Esophagus squamous epithelium (tissue), 5 donors: ENCODE data around the gene ERAL1. TPM values are rescaled to one million over a fixed set of nuclear protein-coding genes. Genes with fewer than 3 reads are reported as not detected.

Experiments used
- DNase-seq: peaks from one replicate; lab custom pipeline; 2025; lab: John Stamatoyannopoulos, UW
- H3K27ac ChIP-seq, 4 donors: fragments of 200-600 bp; sonication (generic); one replicate each; pipeline ENCODE4 v1.5.1; 2016 to 2019; ENCODE audit warnings: mild to moderate bottlenecking in 1 of 4
- H3K27me3 ChIP-seq, 4 donors: fragments of 200-600 bp; sonication (generic); 1 replicate in 3 of 4; 2 replicates in 1 of 4; pipeline versions ENCODE4 v1.5.1 to v1.6.0; 2017 to 2021; ENCODE audit warnings: antibody characterized with exemption in 1 of 4
- H3K36me3 ChIP-seq, 3 donors: fragments of 200-600 bp; sonication (generic); one replicate each; pipeline ENCODE4 v1.5.1; 2016 to 2019
- H3K4me1 ChIP-seq, 3 donors: fragments of 200-600 bp; sonication (generic); one replicate each; pipeline ENCODE4 v1.5.1; 2017 to 2019
- H3K4me3 ChIP-seq, 4 donors: fragments of 200-600 bp; sonication (generic); 1 replicate in 3 of 4; 2 replicates in 1 of 4; pipeline ENCODE4 v1.5.1; 2016 to 2019; ENCODE audit warnings: mild to moderate bottlenecking in 2 of 4, moderate library complexity in 1 of 4
- H3K9me3 ChIP-seq, 3 donors: fragments of 200-600 bp; sonication (generic); one replicate each; pipeline ENCODE4 v1.5.1; 2016 to 2019
- POLR2A ChIP-seq, 4 donors: fragments of 450-650 bp; IDR thresholded peaks; one replicate each; pipeline ENCODE4 v1.6.1; 2017; ENCODE audit warnings: antibody characterized with exemption in 4 of 4, mild to moderate bottlenecking in 4 of 4, moderate library complexity in 3 of 4
- WGBS, 2 donors: methylation state at CpG; one replicate each; pipeline ENCODE4 v1.1.5; 2018; 5-methylcytosine and 5-hydroxymethylcytosine counted together
- intact Hi-C: fragments of 100-400 bp; cut with DNase I; formaldehyde crosslinking; loops from one replicate; pipeline ENCODE4 v1.15.0; 2022
- total RNA-seq, 4 donors: library from RNA; depleted of rRNA; stranded (reverse); fragments of >200 nt; gene quantifications; one replicate each; pipeline ENCODE4 v1.1.0, GENCODE V29; 2016
- TF ChIP-seq, protein P1 (sequence below), 6 experiments: fragments of 450-650 bp in 4 of 6; fragments of 200-600 bp in 2 of 6; sonication (generic) in 2 of 6; IDR thresholded peaks; one replicate each; pipeline ENCODE4 v1.5.1; 2016 to 2019; ENCODE audit warnings: antibody characterized with exemption in 6 of 6, mild to moderate bottlenecking in 4 of 6, moderate library complexity in 4 of 6
- donor health status: DM: yes; HTN: yes; CAD: no.

The ERAL1 gene
- total RNA-seq, 4 donors from 2014 or later: 24.7 to 41.6 (median 37.8) TPM

- intact Hi-C loops: no loop called here
- H3K27me3 ChIP-seq: no peaks in the 10 kb centered on the region
- 71 to 100% methylated on average over 2 of the region's 3 CpGs for WGBS, 2 donors
- no peak for TF ChIP-seq POLR2A (IDR thresholded peaks at IDR 0.05)
- TF ChIP-seq, protein P1, sequence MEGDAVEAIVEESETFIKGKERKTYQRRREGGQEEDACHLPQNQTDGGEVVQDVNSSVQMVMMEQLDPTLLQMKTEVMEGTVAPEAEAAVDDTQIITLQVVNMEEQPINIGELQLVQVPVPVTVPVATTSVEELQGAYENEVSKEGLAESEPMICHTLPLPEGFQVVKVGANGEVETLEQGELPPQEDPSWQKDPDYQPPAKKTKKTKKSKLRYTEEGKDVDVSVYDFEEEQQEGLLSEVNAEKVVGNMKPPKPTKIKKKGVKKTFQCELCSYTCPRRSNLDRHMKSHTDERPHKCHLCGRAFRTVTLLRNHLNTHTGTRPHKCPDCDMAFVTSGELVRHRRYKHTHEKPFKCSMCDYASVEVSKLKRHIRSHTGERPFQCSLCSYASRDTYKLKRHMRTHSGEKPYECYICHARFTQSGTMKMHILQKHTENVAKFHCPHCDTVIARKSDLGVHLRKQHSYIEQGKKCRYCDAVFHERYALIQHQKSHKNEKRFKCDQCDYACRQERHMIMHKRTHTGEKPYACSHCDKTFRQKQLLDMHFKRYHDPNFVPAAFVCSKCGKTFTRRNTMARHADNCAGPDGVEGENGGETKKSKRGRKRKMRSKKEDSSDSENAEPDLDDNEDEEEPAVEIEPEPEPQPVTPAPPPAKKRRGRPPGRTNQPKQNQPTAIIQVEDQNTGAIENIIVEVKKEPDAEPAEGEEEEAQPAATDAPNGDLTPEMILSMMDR (IDR thresholded peaks at IDR 0.05): no peak
- no peak overlapping the region for H3K4me3 ChIP-seq
- peaks cover 24 to 59% (median 27%) of the 10 kb centered on the region in 3 donors for H3K36me3 ChIP-seq
- peaks cover 9 to 17% (median 10%) of the 10 kb centered on the region in 3 donors for H3K4me1 ChIP-seq
- no peak overlapping the region for H3K27ac ChIP-seq
- no peak for DNase-seq
- H3K9me3 ChIP-seq: no peaks in the 10 kb centered on the region
Measured at GRCh38 chr17:28857905-28858800, 3.3 kb downstream of the ERAL1 start.

GRCh38 chr17:28858801-28859355 is 4.1 kb downstream of the ERAL1 start:
- Histone ChIP-seq H3K4me3 (no peak overlapping the region), H3K9me3 (no peaks in the 10 kb centered on the region), H3K27me3 (no peaks in the 10 kb centered on the region), H3K4me1 (peaks cover 9 to 17% (median 10%) of the 10 kb centered on the region in 3 donors), H3K27ac (no peak overlapping the region), H3K36me3 (peaks cover 24 to 59% (median 27%) of the 10 kb centered on the region in 3 donors)
- 30 to 55% methylated on average over 1 of the region's 2 CpGs for WGBS, 2 donors
- TF ChIP-seq, protein P1 (IDR thresholded peaks at IDR 0.05): no peak
- no peak for TF ChIP-seq POLR2A (IDR thresholded peaks at IDR 0.05)
- intact Hi-C loops: no loop called here
- DNase-seq: no peak

DNA sequence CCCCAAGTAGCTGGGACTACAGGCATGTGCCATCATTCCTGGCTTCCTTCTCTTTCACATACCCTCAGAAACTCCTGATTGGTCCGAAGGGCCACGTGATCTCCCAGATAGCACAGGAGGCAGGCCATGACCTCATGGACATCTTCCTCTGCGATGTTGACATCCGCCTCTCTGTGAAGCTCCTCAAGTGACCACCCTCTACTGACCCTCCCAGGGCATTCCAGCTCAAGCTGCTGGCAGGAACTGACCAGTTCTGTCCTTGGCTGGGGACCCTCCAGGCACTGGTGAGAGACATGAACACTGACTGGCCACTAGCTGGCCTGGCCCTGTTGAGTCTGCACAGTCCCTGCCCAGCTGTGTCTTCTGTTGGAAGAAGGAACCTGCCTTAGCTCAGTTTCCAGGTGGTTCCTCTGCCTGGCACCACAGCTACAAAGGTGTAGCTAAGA is 5.6 kb downstream of the ERAL1 start:
- DNase-seq: no peak
- no peaks in the 10 kb centered on the region for H3K27me3 ChIP-seq
- peaks cover 3 to 8% (median 4%) of the 10 kb centered on the region in 3 donors for H3K4me1 ChIP-seq
- H3K9me3 ChIP-seq: no peaks in the 10 kb centered on the region
- H3K4me3 ChIP-seq: no peak overlapping the region
- peaks cover 24 to 59% (median 27%) of the 10 kb centered on the region in 3 donors for H3K36me3 ChIP-seq
- TF ChIP-seq, protein P1 (IDR thresholded peaks at IDR 0.05): no peak
- no peak for TF ChIP-seq POLR2A (IDR thresholded peaks at IDR 0.05)
- intact Hi-C loops: no loop called here
- WGBS, 2 donors: 93 to 96% methylated on average over 3 to 4 of the region's 4 CpGs
- no peak overlapping the region for H3K27ac ChIP-seq

GRCh38 chr17:28861393-28862203 is 6.8 kb downstream of the ERAL1 start:
- Histone ChIP-seq H3K36me3 (peaks cover 24 to 53% (median 27%) of the 10 kb centered on the region in 3 donors), H3K4me1 (peaks cover 0 to 12% (median 0%) of the 10 kb centered on the region in 3 donors), H3K27ac (no peak overlapping the region), H3K27me3 (no peaks in the 10 kb centered on the region), H3K4me3 (no peak overlapping the region), H3K9me3 (no peaks in the 10 kb centered on the region)
- DNase-seq: no peak
- intact Hi-C loops: no loop called here
- WGBS, 2 donors: 71 to 86% methylated on average over 6 to 8 of the region's 8 CpGs
- TF ChIP-seq POLR2A (IDR thresholded peaks at IDR 0.05): no peak
- TF ChIP-seq, protein P1 (IDR thresholded peaks at IDR 0.05): no peak
